CD1c-positive myeloid dendritic cell (primary cell): Measurements from ENCODE around the gene UNKL.
"Not testable (repeated sequence)": the region's sequence is repeated elsewhere in the genome, so short reads cannot be mapped to it uniquely, and the experiment has no call there.

Experiments used
- DNase-seq: peaks from one replicate; pipeline ENCODE4 v3.0.0-alpha.2; 2016; ENCODE audit errors: extremely low spot score

Gene UNKL

GRCh38 chr16:1338855-1339675 lies 75.4 kb downstream of the UNKL start:
- no peak for DNase-seq

- no peak for DNase-seq
These were observed 76.3 kb downstream of the UNKL start for GRCh38 chr16:1338119-1338730.

GRCh38 chr16:1337486-1337885 lies 77.0 kb downstream of the UNKL start:
- DNase-seq, result peak; percentile 10

- peak; percentile 44 for DNase-seq
These were observed 77.9 kb downstream of the UNKL start for GRCh38 chr16:1336619-1337018.

GRCh38 chr16:1335996-1336395 lies 78.5 kb downstream of the UNKL start:
- DNase-seq, result no peak

GRCh38 chr16:1335211-1335971 lies 79.1 kb downstream of the UNKL start:
- no peak for DNase-seq

- DNase-seq, result no peak
These were observed 79.8 kb downstream of the UNKL start for GRCh38 chr16:1334739-1335138.

- DNase-seq, result no peak
These were observed 80.4 kb downstream of the UNKL start for GRCh38 chr16:1333854-1334700.

- DNase-seq, result peak; percentile 55
These were observed 81.2 kb downstream of the UNKL start, which contains the start of gene BAIAP3 for GRCh38 chr16:1333149-1333812. TSS of gene BAIAP3 (plus strand) at chr16:1333645. CDS start at chr16:1338550, 4,905 bp downstream.

- no peak for DNase-seq
These were observed 81.8 kb downstream of the UNKL start for GRCh38 chr16:1332618-1333148.

- DNase-seq, result peak; percentile 73
These were observed 82.5 kb downstream of the UNKL start for GRCh38 chr16:1331712-1332617.

GRCh38 chr16:1330931-1331711 lies 83.4 kb downstream of the UNKL start:
- no peak for DNase-seq

GRCh38 chr16:1330260-1330914 lies 84.1 kb downstream of the UNKL start:
- peak; percentile 37 for DNase-seq

GRCh38 chr16:1328961-1329360 lies 85.5 kb downstream of the UNKL start:
- DNase-seq, result not testable (repeated sequence)

- not testable (repeated sequence) for DNase-seq
These were observed 86.4 kb downstream of the UNKL start for GRCh38 chr16:1328136-1328535.

GRCh38 chr16:1327619-1327947 lies 86.9 kb downstream of the UNKL start:
- DNase-seq, result no peak

GRCh38 chr16:1326946-1327618 lies 87.4 kb downstream of the UNKL start:
- no peak for DNase-seq

- no peak for DNase-seq
These were observed 88.1 kb downstream of the UNKL start for GRCh38 chr16:1326391-1326790.
